Measurements from ENCODE around the gene GZF1. TPM values are rescaled to one million over a fixed set of nuclear protein-coding genes. Genes with fewer than 3 reads are reported as not detected.

GZF1 gene
- total and polyA plus RNA-seq, 2 experiments from 2014 or later: 5.9 to 11.0 TPM

- Histone ChIP-seq H3K27ac (no peak overlapping the region), H3K4me3 (no peak overlapping the region), H3K4me2 (ENCODE audit: unreplicated experiment) (no peak overlapping the region), H4K20me1 (ENCODE audit: insufficient read depth) (no peaks in the 10 kb centered on the region), H3K4me1 (ENCODE audit: insufficient read depth) (no peaks in the 10 kb centered on the region), H2AFZ (no peak overlapping the region), H3K9me3 (ENCODE audit: low read depth) (no peaks in the 10 kb centered on the region), H3K9me2 (ENCODE audit: insufficient read depth) (no peaks in the 10 kb centered on the region), H3K79me2 (ENCODE audit: insufficient read depth) (no peaks in the 10 kb centered on the region), H3K9ac (no peak overlapping the region), H3K36me3 (ENCODE audit: low read depth) (no peaks in the 10 kb centered on the region), H3F3A (ENCODE audit: insufficient read depth) (no peaks in the 10 kb centered on the region), H3K27me3 (replicated peaks; ENCODE audit: insufficient read depth) (no peaks in the 10 kb centered on the region)
- TF ChIP-seq EZH2 (IDR thresholded peaks at IDR 0.05; ENCODE audit: insufficient read depth, poor library complexity, severe bottlenecking) (no peak), EZH2phosphoT487 (IDR thresholded peaks at IDR 0.05; ENCODE audit: insufficient read depth, low read depth) (no peak)
- in situ Hi-C loops (cut with MboI): loop anchor here (25.0 kb wide), 1 partner anchor 989 kb away; no protein-coding TSS in a partner anchor
- WGBS, 2 experiments (ENCODE audit: low coverage in 1 of 2, low lambda C conversion rate in 2 of 2, missing lambda C conversion rate in 2 of 2): 74 to 78% methylated on average over 8 of the region's 8 CpGs
- DNase-seq: no peak
These were observed 35.2 kb upstream of the GZF1 start for GRCh38 chr20:23326774-23327173.

- H3K9me3 ChIP-seq (ENCODE audit: low read depth): no peaks in the 10 kb centered on the region
- in situ Hi-C loops (cut with MboI): loop anchor here (25.0 kb wide), 1 partner anchor 990 kb away; no protein-coding TSS in a partner anchor
- no peaks in the 10 kb centered on the region for H3K79me2 ChIP-seq (ENCODE audit: insufficient read depth)
- H3K27ac ChIP-seq: no peak overlapping the region
- H3K9ac ChIP-seq: no peak overlapping the region
- TF ChIP-seq EZH2 (IDR thresholded peaks at IDR 0.05; ENCODE audit: insufficient read depth, poor library complexity, severe bottlenecking): no peak
- TF ChIP-seq EZH2phosphoT487 (IDR thresholded peaks at IDR 0.05; ENCODE audit: insufficient read depth, low read depth): no peak
- no peaks in the 10 kb centered on the region for H3K9me2 ChIP-seq (ENCODE audit: insufficient read depth)
- H4K20me1 ChIP-seq (ENCODE audit: insufficient read depth): no peaks in the 10 kb centered on the region
- no peaks in the 10 kb centered on the region for H3F3A ChIP-seq (ENCODE audit: insufficient read depth)
- DNase-seq: no peak
- no peaks in the 10 kb centered on the region for H3K27me3 ChIP-seq (replicated peaks; ENCODE audit: insufficient read depth)
- no peak overlapping the region for H2AFZ ChIP-seq
- H3K4me1 ChIP-seq (ENCODE audit: insufficient read depth): no peaks in the 10 kb centered on the region
- WGBS, 2 experiments (ENCODE audit: low coverage in 1 of 2, low lambda C conversion rate in 2 of 2, missing lambda C conversion rate in 2 of 2): 89 to 90% methylated on average over 15 of the region's 15 CpGs
- H3K36me3 ChIP-seq (ENCODE audit: low read depth): no peaks in the 10 kb centered on the region
- H3K4me3 ChIP-seq: no peak overlapping the region
- no peak overlapping the region for H3K4me2 ChIP-seq (ENCODE audit: unreplicated experiment)
These were observed 34.2 kb upstream of the GZF1 start for GRCh38 chr20:23327617-23328333.

GRCh38 chr20:23331450-23332350, 30.3 kb upstream of the GZF1 start:
- in situ Hi-C loops (cut with MboI): loop anchor here (10.0 to 25.0 kb wide), 2 partner anchors 277 to 994 kb away; no protein-coding TSS in a partner anchor
- Histone ChIP-seq H3K4me3 (no peak overlapping the region), H3K9ac (no peak overlapping the region), H2AFZ (no peak overlapping the region), H3K9me3 (ENCODE audit: low read depth) (no peaks in the 10 kb centered on the region), H3K9me2 (ENCODE audit: insufficient read depth) (no peaks in the 10 kb centered on the region), H3K27ac (no peak overlapping the region), H4K20me1 (ENCODE audit: insufficient read depth) (no peaks in the 10 kb centered on the region), H3F3A (ENCODE audit: insufficient read depth) (no peaks in the 10 kb centered on the region), H3K4me1 (ENCODE audit: insufficient read depth) (no peaks in the 10 kb centered on the region), H3K4me2 (ENCODE audit: unreplicated experiment) (no peak overlapping the region), H3K79me2 (ENCODE audit: insufficient read depth) (no peaks in the 10 kb centered on the region), H3K36me3 (ENCODE audit: low read depth) (no peaks in the 10 kb centered on the region), H3K27me3 (replicated peaks; ENCODE audit: insufficient read depth) (no peaks in the 10 kb centered on the region)
- WGBS, 2 experiments (ENCODE audit: low coverage in 1 of 2, low lambda C conversion rate in 2 of 2, missing lambda C conversion rate in 2 of 2): 66% methylated on average over 8 of the region's 8 CpGs
- no peak for DNase-seq
- TF ChIP-seq EZH2 (IDR thresholded peaks at IDR 0.05; ENCODE audit: insufficient read depth, poor library complexity, severe bottlenecking) (no peak), EZH2phosphoT487 (IDR thresholded peaks at IDR 0.05; ENCODE audit: insufficient read depth, low read depth) (no peak)

GRCh38 chr20:23332467-23332866, 29.5 kb upstream of the GZF1 start:
- Histone ChIP-seq H3K4me3 (no peak overlapping the region), H4K20me1 (ENCODE audit: insufficient read depth) (no peaks in the 10 kb centered on the region), H3K27ac (no peak overlapping the region), H3F3A (ENCODE audit: insufficient read depth) (no peaks in the 10 kb centered on the region), H3K9ac (no peak overlapping the region), H3K36me3 (ENCODE audit: low read depth) (no peaks in the 10 kb centered on the region), H3K4me2 (ENCODE audit: unreplicated experiment) (no peak overlapping the region), H3K4me1 (ENCODE audit: insufficient read depth) (no peaks in the 10 kb centered on the region), H3K27me3 (replicated peaks; ENCODE audit: insufficient read depth) (no peaks in the 10 kb centered on the region), H2AFZ (no peak overlapping the region), H3K9me2 (ENCODE audit: insufficient read depth) (no peaks in the 10 kb centered on the region), H3K9me3 (ENCODE audit: low read depth) (no peaks in the 10 kb centered on the region), H3K79me2 (ENCODE audit: insufficient read depth) (no peaks in the 10 kb centered on the region)
- TF ChIP-seq EZH2 (IDR thresholded peaks at IDR 0.05; ENCODE audit: insufficient read depth, poor library complexity, severe bottlenecking) (no peak), EZH2phosphoT487 (IDR thresholded peaks at IDR 0.05; ENCODE audit: insufficient read depth, low read depth) (no peak)
- in situ Hi-C loops (cut with MboI): loop anchor here (10.0 to 25.0 kb wide), 2 partner anchors 278 to 995 kb away; no protein-coding TSS in a partner anchor
- 68 to 82% methylated on average over 2 of the region's 2 CpGs for WGBS, 2 experiments (ENCODE audit: low coverage in 1 of 2, low lambda C conversion rate in 2 of 2, missing lambda C conversion rate in 2 of 2)
- DNase-seq: no peak

All from GM23248 (cell line).